A673 (cell line): ENCODE results near the gene AGAP5. TPM values are rescaled to one million over a fixed set of nuclear protein-coding genes. Genes with fewer than 3 reads are reported as not detected.
"Not testable (repeated sequence)": the region's sequence is repeated elsewhere in the genome, so short reads cannot be mapped to it uniquely, and the experiment has no call there.

ENCODE experiments used
- BruUV-seq: library from RNA; stranded (reverse); fragments of 400-500 nt; replicated peaks from 2 replicates; lab custom pipeline; 2021; lab: Mats Ljungman, UMichigan
- CTCF ChIA-PET: fragments of 300-600 bp; sonication (Branson Sonifier 250); formaldehyde crosslinking; loops from one replicate; lab custom pipeline; 2022; ENCODE audit warnings: antibody characterized with exemption; lab: Charles Lee
- POLR2A ChIA-PET: fragments of 300-600 bp; sonication (Branson Sonifier 250); formaldehyde crosslinking; loops from one replicate; lab custom pipeline; 2022; ENCODE audit warnings: antibody characterized with exemption; ENCODE audit not compliant: low non-redundant PET; lab: Charles Lee
- DNase-seq: peaks from one replicate; pipeline ENCODE4 v3.0.0-alpha.2; 2015; ENCODE audit warnings: low spot score
- H3K27ac ChIP-seq: fragments of 200-600 bp; sonication (generic); 2 replicates; pipeline ENCODE4 v1.5.1; 2016; ENCODE audit warnings: mixed run types, low read depth, mild to moderate bottlenecking, mixed read lengths, antibody characterized with exemption, low read length; ENCODE audit not compliant: poor library complexity, severe bottlenecking
- H3K27me3 ChIP-seq: fragments of 200-600 bp; sonication (generic); replicated peaks from 2 replicates; pipeline ENCODE4 v1.6.1; 2017; ENCODE audit warnings: mixed run types, low read depth, mild to moderate bottlenecking, mixed read lengths, antibody characterized with exemption, low read length; ENCODE audit not compliant: insufficient read depth, poor library complexity
- H3K36me3 ChIP-seq: fragments of 200-600 bp; sonication (generic); 2 replicates; pipeline ENCODE4 v1.6.1; 2016; ENCODE audit warnings: mixed run types, mild to moderate bottlenecking, mixed read lengths, antibody characterized with exemption, low read length; ENCODE audit not compliant: insufficient read depth, poor library complexity, severe bottlenecking
- H3K4me1 ChIP-seq: fragments of 200-600 bp; sonication (generic); 2 replicates; pipeline ENCODE4 v1.6.1; 2017; ENCODE audit warnings: mixed run types, mild to moderate bottlenecking, mixed read lengths, antibody characterized with exemption, low read length; ENCODE audit not compliant: insufficient read depth, poor library complexity, severe bottlenecking
- H3K4me3 ChIP-seq: fragments of 200-600 bp; sonication (generic); 2 replicates; pipeline ENCODE4 v1.5.1; 2016; ENCODE audit warnings: low read depth, mixed run types, mild to moderate bottlenecking, mixed read lengths, low read length; ENCODE audit not compliant: poor library complexity, severe bottlenecking
- H3K9me3 ChIP-seq: fragments of 200-600 bp; sonication (generic); 2 replicates; pipeline ENCODE4 v1.6.1; 2016; ENCODE audit warnings: mixed run types, low read depth, mild to moderate bottlenecking, mixed read lengths, antibody characterized with exemption, low read length; ENCODE audit not compliant: poor library complexity, severe bottlenecking
- intact Hi-C: fragments of 100-400 bp; cut with micrococcal nuclease; formaldehyde crosslinking; loops from one replicate; pipeline ENCODE4 v1.10.0; 2022; ENCODE audit not compliant: unreplicated experiment
- total RNA-seq: library from RNA; stranded (reverse); gene quantifications from 2 replicates; pipeline ENCODE4 v1.2.3, GENCODE V29; 2021

Gene AGAP5
- total RNA-seq, 1 experiment from 2014 or later = 6.4 TPM

DNA sequence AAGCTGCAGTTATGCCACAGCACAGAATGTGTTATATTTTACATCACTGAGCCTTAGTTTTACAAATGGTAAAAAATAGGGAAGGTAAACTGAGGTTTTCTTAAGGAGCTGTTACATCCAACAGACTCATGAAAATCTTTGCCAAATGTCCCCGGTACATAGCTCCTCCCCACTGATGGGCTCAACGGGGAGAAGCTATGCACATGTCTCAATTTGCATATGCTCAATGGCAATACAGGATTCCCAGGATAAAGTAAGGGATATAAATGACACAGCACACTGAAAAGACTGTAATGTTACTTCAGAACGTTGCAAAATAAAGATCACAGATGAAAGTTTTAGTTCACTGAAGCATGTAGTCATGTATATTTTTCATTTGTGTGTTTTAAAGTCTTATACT, 16.6 kb upstream of the AGAP5 start:
- H3K4me1 ChIP-seq, H3K9me3 ChIP-seq, CTCF ChIA-PET, H3K27ac ChIP-seq, H3K4me3 ChIP-seq, DNase-seq, POLR2A ChIA-PET, H3K27me3 ChIP-seq, intact Hi-C loops, BruUV-seq: not testable (repeated sequence)
- peaks cover 18% of the 10 kb centered on the region for H3K36me3 ChIP-seq

DNA sequence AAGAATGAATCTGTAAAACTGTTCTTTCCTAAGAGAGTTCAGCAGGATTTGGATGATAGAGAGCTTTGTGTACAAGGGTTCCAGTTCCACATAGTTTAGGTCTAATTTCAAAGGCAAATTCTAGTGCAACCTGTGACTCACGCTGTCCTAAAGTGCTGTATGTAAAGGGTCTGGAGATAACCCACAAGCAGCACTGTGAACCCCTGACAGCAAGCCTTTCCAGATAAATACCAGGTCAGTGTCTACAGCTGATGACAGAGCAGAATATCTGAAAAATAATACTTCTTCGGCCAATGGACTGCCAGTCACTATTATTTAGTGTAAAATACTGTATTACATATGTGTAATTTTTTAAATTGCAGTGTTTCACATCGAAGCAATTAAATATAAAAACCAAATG, 16.0 kb upstream of the AGAP5 start:
- H3K27me3 ChIP-seq, BruUV-seq, CTCF ChIA-PET, intact Hi-C loops, DNase-seq, H3K27ac ChIP-seq, H3K4me1 ChIP-seq, POLR2A ChIA-PET, H3K9me3 ChIP-seq, H3K4me3 ChIP-seq: not testable (repeated sequence)
- H3K36me3 ChIP-seq = peaks cover 18% of the 10 kb centered on the region

DNA sequence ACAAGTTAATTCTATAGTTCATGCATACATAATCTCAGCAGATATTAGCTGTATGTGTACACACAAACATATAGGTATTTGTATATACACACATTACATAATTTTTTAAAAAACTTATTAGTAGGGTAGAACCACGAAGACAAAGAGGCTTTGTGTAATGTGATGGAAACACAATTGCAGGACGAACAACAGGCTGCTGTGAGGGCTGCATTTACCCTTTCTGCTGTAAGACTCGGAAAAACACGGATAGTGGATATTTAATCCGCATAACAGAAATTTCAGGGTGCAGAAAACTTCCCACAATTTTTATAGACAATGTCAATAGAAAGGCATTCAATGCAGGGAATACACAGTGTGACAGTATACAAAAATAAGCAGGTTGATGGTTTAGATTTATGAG, 13.8 kb upstream of the AGAP5 start:
- H3K4me3 ChIP-seq, H3K9me3 ChIP-seq, H3K27ac ChIP-seq, H3K27me3 ChIP-seq, BruUV-seq, POLR2A ChIA-PET, DNase-seq, H3K4me1 ChIP-seq, intact Hi-C loops, CTCF ChIA-PET, H3K36me3 ChIP-seq: not testable (repeated sequence)

DNA sequence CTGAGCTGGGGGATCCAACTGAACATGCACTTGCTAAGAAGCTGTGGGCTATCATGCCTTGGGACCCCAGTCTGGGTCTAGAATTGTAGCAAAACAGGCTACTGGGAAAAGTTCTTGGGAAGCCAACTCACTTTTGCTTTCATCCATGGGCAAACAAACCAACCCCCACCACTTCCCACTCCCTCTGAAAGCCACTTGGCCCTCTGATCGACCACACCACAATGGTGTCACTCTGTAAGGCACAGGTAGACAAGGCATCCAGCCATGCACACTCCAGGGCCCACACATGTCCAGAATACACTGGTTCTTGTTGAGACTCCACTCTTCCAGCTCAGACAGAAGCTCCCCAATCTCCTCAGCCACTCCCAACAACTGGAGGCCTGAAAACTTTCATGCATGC, 10.2 kb upstream of the AGAP5 start:
- intact Hi-C loops, H3K4me1 ChIP-seq, H3K27me3 ChIP-seq, H3K36me3 ChIP-seq, H3K9me3 ChIP-seq, H3K27ac ChIP-seq, CTCF ChIA-PET, BruUV-seq, H3K4me3 ChIP-seq, DNase-seq, POLR2A ChIA-PET: not testable (repeated sequence)

DNA sequence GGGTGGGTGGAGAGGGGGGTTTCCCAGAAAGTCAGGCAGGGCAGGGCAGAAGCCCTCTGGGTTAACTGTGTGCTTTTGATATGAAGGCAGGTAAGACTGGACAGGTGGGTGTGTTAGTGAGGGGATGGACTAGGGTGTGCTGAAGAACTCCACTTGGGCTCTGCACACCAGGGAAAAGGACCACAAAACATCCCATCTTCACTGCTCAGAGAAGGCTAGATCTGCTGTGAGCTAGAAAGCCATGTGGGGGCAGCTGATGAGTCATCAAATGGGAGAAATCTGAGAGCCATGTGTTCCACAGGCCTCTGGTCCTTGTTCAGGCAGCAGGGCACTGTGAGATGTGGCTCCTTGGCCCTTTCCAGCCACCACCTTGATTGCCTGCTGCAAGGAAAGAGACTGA, 9.7 kb upstream of the AGAP5 start:
- H3K4me1 ChIP-seq, POLR2A ChIA-PET, H3K27me3 ChIP-seq, H3K36me3 ChIP-seq, CTCF ChIA-PET, H3K9me3 ChIP-seq, BruUV-seq, H3K4me3 ChIP-seq, H3K27ac ChIP-seq, DNase-seq, intact Hi-C loops: not testable (repeated sequence)

DNA sequence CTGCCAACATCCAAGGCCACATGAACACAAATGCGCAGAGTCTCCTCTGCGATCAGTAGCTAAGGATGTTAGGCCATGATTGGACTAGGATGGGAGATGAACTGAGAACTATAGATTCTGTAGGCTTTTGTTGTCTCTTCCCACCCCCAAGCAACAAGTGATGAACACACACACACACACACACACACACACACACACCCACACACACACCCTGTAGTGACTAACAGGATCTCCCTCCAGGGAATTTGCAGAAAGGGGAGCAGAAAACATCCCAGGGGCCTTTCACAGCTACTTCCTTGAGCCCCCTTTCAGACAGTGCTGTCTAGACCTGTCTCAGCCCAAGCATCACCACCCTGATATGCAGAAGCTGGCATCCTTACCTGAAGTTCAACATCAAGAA, 8.6 kb upstream of the AGAP5 start:
- DNase-seq, H3K4me3 ChIP-seq, CTCF ChIA-PET: not testable (repeated sequence)

DNA sequence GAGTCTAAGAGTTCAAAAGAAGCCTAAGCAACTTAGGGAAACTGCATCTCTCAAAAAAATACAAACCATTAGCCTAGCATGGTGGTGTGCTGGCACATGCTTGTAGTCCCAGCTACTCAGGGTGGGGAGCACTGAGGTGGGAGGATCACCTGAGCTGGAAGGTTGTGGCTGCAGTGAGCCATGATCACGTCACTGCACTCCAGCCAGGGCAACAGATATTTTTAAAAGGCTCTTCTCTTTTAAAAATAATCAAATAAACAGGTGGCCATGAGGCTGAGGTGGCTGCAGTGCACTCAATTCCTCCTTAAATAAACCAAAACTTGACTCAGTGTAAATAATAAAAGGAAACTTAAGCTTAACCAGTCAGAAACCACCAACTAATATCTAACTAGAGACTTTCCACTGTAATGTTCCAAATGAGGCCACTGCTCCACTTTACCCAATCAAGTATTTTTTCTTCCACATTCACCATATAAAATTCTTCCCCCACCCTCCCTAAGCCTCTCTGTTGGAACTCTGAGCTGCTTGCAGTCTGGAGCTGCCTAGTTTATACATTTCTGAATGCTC, 7.7 kb upstream of the AGAP5 start:
- BruUV-seq, H3K36me3 ChIP-seq, DNase-seq, POLR2A ChIA-PET, CTCF ChIA-PET, H3K4me1 ChIP-seq, H3K27me3 ChIP-seq, H3K27ac ChIP-seq, intact Hi-C loops, H3K4me3 ChIP-seq, H3K9me3 ChIP-seq: not testable (repeated sequence)

More for the DNA sequence above, 8.6 kb upstream of the AGAP5 start:
- BruUV-seq, intact Hi-C loops, H3K27ac ChIP-seq, H3K36me3 ChIP-seq, H3K9me3 ChIP-seq, POLR2A ChIA-PET, H3K27me3 ChIP-seq, H3K4me1 ChIP-seq: not testable (repeated sequence)

DNA sequence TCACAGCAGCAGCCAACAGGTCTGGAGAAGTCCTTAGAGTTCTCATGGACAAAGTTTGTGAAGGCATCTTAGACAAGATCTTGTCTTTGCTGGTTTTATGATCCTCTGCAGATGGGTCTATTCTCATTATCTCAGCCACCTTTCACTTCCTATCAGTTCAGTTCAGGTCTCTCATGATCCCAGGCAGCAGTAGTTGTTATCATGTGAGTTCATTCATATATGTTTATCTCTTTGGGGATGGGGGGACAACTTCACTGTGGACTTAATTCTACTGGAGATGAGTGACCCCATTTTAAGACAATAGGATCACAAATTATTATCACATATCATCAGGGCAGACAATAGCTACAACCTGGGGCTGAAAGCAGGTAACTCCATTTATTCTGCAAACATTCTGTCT, 6.0 kb upstream of the AGAP5 start:
- H3K36me3 ChIP-seq, intact Hi-C loops, H3K4me3 ChIP-seq, H3K4me1 ChIP-seq, POLR2A ChIA-PET, BruUV-seq, H3K27me3 ChIP-seq, H3K27ac ChIP-seq, DNase-seq, CTCF ChIA-PET, H3K9me3 ChIP-seq: not testable (repeated sequence)
